Fibroblast of upper back skin (primary cell): ENCODE measurements around the gene IGIP.

ENCODE experiments used
- DNase-seq: peaks from one replicate; pipeline ENCODE4 v3.0.0-alpha.2; 2013

Gene IGIP

GRCh38 chr5:140125637-140126036 is at the start of gene IGIP:
TSS of gene IGIP (plus strand) at chr5:140125937. CDS start at chr5:140128477, 2,540 bp downstream.
- DNase-seq: no peak

- no peak for DNase-seq
Observed at GRCh38 chr5:140076142-140076541, 49.6 kb upstream of the IGIP start.

- DNase-seq: no peak
Observed at GRCh38 chr5:140076788-140077187, 48.9 kb upstream of the IGIP start.

- DNase-seq: no peak
Observed at GRCh38 chr5:140083120-140083519, 42.6 kb upstream of the IGIP start.

GRCh38 chr5:140083650-140084049 is 42.1 kb upstream of the IGIP start:
- no peak for DNase-seq

- no peak for DNase-seq
Observed at GRCh38 chr5:140084541-140084940, 41.2 kb upstream of the IGIP start.

- no peak for DNase-seq
Observed at GRCh38 chr5:140090251-140090650, 35.5 kb upstream of the IGIP start.

GRCh38 chr5:140093179-140093578 is 32.6 kb upstream of the IGIP start:
- no peak for DNase-seq

- DNase-seq: no peak
Observed at GRCh38 chr5:140093866-140094265, 31.9 kb upstream of the IGIP start.

- no peak for DNase-seq
Observed at GRCh38 chr5:140094889-140095288, 30.8 kb upstream of the IGIP start.

GRCh38 chr5:140101179-140101578 is 24.6 kb upstream of the IGIP start:
- no peak for DNase-seq

GRCh38 chr5:140103154-140103553 is 22.6 kb upstream of the IGIP start:
- no peak for DNase-seq

GRCh38 chr5:140104100-140104499 is 21.6 kb upstream of the IGIP start:
- no peak for DNase-seq

- no peak for DNase-seq
Observed at GRCh38 chr5:140106101-140106500, 19.6 kb upstream of the IGIP start.

GRCh38 chr5:140106805-140107311 is 18.9 kb upstream of the IGIP start:
- no peak for DNase-seq

GRCh38 chr5:140107312-140108092 is 18.2 kb upstream of the IGIP start:
- DNase-seq: peak; percentile 92

- no peak for DNase-seq
Observed at GRCh38 chr5:140108093-140109017, 17.4 kb upstream of the IGIP start.

GRCh38 chr5:140109018-140109758 is 16.5 kb upstream of the IGIP start:
- DNase-seq: peak; percentile 24

GRCh38 chr5:140109759-140110645 is 15.7 kb upstream of the IGIP start:
- no peak for DNase-seq

- no peak for DNase-seq
Observed at GRCh38 chr5:140110646-140110957, 15.1 kb upstream of the IGIP start.

- DNase-seq: no peak
Observed at GRCh38 chr5:140111011-140111858, 14.5 kb upstream of the IGIP start.
